ENCODE results near the gene CRIM1.
A peak's percentile ranks its signal among the peaks of the same experiment; 100 is the strongest.

CRIM1 gene

GRCh38 chr2:36427790-36428243, 72.2 kb downstream of the CRIM1 start:
- DNase-seq (ENCODE audit: low spot score), result no peak

GRCh38 chr2:36430549-36430948, 75.0 kb downstream of the CRIM1 start:
- no peak for DNase-seq (ENCODE audit: low spot score)

GRCh38 chr2:36432479-36432878, 76.9 kb downstream of the CRIM1 start:
- DNase-seq (ENCODE audit: low spot score), result no peak

- peak; percentile 35 for DNase-seq (ENCODE audit: low spot score)
These were observed 78.0 kb downstream of the CRIM1 start for GRCh38 chr2:36433311-36434217.

GRCh38 chr2:36438449-36438977, 82.9 kb downstream of the CRIM1 start:
- DNase-seq (ENCODE audit: low spot score), result no peak

GRCh38 chr2:36439084-36439483, 83.5 kb downstream of the CRIM1 start:
- DNase-seq (ENCODE audit: low spot score), result no peak

- DNase-seq (ENCODE audit: low spot score), result no peak
These were observed 85.6 kb downstream of the CRIM1 start for GRCh38 chr2:36441065-36441625.

- DNase-seq (ENCODE audit: low spot score), result no peak
These were observed 86.2 kb downstream of the CRIM1 start for GRCh38 chr2:36441816-36442215.

- DNase-seq (ENCODE audit: low spot score), result peak; percentile 34
These were observed 88.8 kb downstream of the CRIM1 start for GRCh38 chr2:36444216-36444936.

- no peak for DNase-seq (ENCODE audit: low spot score)
These were observed 89.7 kb downstream of the CRIM1 start for GRCh38 chr2:36445185-36445866.

GRCh38 chr2:36446294-36446693, 90.7 kb downstream of the CRIM1 start:
- DNase-seq (ENCODE audit: low spot score), result no peak

- no peak for DNase-seq (ENCODE audit: low spot score)
These were observed 93.6 kb downstream of the CRIM1 start for GRCh38 chr2:36449213-36449612.

GRCh38 chr2:36449943-36450392, 94.4 kb downstream of the CRIM1 start:
- no peak for DNase-seq (ENCODE audit: low spot score)

- no peak for DNase-seq (ENCODE audit: low spot score)
These were observed 95.1 kb downstream of the CRIM1 start for GRCh38 chr2:36450466-36451196.

- DNase-seq (ENCODE audit: low spot score), result no peak
These were observed 95.9 kb downstream of the CRIM1 start for GRCh38 chr2:36451512-36451911.

- DNase-seq (ENCODE audit: low spot score), result no peak
These were observed 96.7 kb downstream of the CRIM1 start for GRCh38 chr2:36452260-36452659.

GRCh38 chr2:36453652-36454051, 98.1 kb downstream of the CRIM1 start:
- no peak for DNase-seq (ENCODE audit: low spot score)

- no peak for DNase-seq (ENCODE audit: low spot score)
These were observed 99.4 kb downstream of the CRIM1 start for GRCh38 chr2:36455011-36455410.

GRCh38 chr2:36455788-36456187, 100.2 kb downstream of the CRIM1 start:
- DNase-seq (ENCODE audit: low spot score), result no peak

GRCh38 chr2:36456227-36457175, 100.9 kb downstream of the CRIM1 start:
- peak; percentile 35 for DNase-seq (ENCODE audit: low spot score)

Measured in pons (tissue), 1 donor.